ENCODE measurements around the gene TMEM184B.
A peak's percentile ranks its signal among the peaks of the same experiment; 100 is the strongest.

The TMEM184B gene

DNA sequence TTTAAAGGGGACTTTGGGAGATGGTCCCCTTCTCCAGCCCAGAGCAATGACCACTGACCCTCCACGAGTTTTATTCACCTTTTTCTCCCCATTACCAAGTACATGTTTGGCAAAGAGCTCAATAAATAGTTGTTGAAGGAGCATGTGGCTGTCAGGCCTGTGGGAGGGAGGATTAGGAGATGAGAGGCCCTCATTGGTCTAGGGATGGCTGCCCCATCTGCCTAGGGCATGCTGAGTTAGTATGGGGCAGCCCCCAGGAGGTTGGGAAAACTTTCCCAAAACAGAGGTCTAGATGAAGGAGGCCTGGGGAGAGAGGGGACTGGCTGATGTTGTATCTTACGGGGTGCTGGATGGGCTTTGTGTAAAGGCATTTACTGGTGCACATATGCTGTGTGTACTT, 60.4 kb downstream of the TMEM184B start:
- no peak for TF ChIP-seq ZNF274 (IDR thresholded peaks at IDR 0.05; ENCODE audit: low read depth, low read length)
- no peak overlapping the region for H3K4me3 ChIP-seq (ENCODE audit: low read length)

DNA sequence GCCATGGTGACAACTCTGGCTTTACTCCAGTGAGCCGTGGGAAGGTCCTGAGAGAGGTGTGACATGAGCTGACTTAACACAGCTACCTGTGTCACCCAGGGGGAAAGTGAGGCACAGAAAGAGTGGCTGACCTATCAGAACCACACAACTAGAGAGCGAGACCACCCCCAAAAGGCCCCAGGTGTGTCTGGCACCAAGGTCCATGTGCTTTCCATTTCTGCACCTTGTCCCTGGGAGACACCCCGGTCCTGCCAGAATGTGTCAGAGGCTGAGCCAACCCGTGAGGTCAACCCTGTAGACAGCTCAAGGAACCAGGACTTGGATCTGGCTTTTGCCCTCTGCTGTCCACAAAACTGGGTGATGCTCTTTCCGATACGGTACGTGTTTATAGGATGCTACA, 61.3 kb downstream of the TMEM184B start:
- no peak overlapping the region for H3K4me3 ChIP-seq (ENCODE audit: low read length)
- TF ChIP-seq ZNF274 (IDR thresholded peaks at IDR 0.05; ENCODE audit: low read depth, low read length): no peak

DNA sequence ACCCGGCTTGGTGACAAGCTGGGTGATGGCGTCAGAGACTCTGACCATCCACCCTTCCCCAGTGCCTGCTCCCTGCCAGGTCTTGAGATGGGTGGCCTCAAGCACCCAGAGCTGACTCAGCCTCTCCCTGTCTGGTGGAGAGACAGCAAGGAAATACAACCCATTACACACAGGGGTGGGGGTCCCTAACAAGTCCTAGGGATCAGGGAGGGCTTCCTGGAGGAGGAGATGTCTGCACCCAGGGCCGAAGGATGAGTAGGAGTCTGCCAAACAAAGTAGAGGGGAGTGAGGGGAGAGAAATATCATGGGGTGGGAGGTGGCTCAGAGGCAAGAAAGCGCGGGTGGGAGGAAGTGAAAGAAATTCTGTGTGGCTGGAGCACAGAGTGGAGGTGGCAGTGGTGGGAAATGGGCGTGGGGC, 64.2 kb downstream of the TMEM184B start:
- TF ChIP-seq ZNF274 (IDR thresholded peaks at IDR 0.05; ENCODE audit: low read depth, low read length): no peak
- no peak overlapping the region for H3K4me3 ChIP-seq (ENCODE audit: low read length)

DNA sequence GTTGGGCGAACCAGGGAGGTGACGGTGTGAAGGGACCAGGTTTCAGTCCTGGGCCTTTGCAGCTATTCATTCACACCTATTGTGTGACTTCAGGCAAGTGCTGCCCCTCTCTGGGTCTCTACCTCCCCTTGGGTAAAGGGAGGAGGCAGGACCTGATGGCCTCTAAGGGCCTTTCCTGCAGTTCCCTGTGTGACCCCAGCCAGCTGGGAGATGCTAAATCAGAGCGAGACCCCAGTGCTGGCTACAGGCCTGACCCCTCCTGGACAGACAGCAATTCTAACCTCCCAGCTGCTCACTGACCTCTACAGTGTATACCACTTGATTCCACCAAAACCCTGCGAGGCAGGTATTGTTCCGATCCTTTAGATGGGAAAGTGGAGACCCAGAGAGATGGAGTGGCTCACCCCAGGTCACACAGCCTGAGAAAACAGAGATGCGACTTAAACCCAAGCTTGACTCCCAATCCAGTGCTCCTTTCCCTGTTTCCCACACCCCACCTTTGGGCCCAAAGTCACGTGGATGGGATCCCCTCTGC, 64.8 kb downstream of the TMEM184B start:
- no peak for TF ChIP-seq ZNF274 (IDR thresholded peaks at IDR 0.05; ENCODE audit: low read depth, low read length)
- no peak overlapping the region for H3K4me3 ChIP-seq (ENCODE audit: low read length)

DNA sequence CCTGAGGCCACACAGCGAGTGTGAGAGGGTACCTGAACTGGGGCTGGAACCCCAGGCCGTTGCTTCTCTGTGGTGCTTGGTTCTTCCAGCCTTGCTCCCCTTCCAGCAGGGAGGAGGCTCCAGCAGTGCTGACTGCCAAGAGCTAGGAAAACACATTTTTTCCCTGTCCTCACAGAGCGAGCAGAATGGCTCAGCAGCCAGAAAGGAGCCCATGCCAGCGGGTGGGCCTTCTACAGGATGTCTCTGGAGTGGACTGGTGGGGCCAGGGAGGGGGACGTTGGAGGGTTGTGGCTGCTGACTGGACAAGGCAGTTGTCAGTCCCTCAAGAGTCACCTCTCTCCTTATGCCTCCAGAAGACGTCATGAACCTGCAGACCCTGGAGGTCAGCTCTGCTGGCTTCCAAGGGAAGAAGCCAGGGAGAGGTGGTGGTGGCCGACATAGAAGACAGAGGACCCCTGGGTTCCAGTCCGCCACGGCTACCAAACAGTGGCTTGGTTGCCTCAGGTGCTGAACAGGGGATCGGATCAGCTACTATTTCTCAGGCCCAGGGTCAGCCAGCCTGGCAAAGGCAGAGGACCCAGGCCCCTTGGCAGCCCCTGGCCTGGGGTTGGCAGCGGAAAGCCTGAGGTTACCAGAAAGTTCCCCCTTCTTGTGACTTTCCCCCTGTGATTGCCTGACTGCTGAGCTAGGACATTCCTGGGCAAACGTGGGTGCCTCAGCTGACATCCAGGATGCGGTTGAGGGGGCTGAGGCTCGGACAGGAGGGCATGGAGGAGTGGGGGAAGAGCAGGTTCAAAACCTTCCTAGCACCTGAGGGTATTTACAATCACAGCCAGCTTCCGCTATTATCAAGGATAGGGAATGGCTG, 67.3 kb downstream of the TMEM184B start:
- no peak overlapping the region for H3K4me3 ChIP-seq (ENCODE audit: low read length)
- no peak for TF ChIP-seq ZNF274 (IDR thresholded peaks at IDR 0.05; ENCODE audit: low read depth, low read length)

DNA sequence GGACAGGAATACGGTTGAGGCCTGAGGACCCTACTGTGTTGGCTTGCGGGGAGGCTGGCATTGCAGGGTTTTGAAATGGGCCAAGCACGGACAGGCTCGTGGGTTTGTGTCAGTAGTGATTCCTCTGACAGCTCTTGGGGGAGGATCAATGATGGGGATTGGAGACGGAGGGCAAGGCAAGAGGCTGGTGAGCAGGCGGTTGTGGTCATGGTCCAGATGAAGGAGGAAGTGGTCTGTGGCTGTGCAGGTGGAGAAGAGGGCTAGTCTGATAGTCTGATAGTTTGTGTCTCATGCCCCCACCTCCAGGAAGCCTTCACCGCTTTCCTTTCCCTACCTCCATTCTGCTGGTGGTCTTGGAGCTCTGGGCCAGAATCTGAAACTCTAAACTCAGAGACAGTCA, 68.0 kb downstream of the TMEM184B start:
- no peak overlapping the region for H3K4me3 ChIP-seq (ENCODE audit: low read length)
- no peak for TF ChIP-seq ZNF274 (IDR thresholded peaks at IDR 0.05; ENCODE audit: low read depth, low read length)

DNA sequence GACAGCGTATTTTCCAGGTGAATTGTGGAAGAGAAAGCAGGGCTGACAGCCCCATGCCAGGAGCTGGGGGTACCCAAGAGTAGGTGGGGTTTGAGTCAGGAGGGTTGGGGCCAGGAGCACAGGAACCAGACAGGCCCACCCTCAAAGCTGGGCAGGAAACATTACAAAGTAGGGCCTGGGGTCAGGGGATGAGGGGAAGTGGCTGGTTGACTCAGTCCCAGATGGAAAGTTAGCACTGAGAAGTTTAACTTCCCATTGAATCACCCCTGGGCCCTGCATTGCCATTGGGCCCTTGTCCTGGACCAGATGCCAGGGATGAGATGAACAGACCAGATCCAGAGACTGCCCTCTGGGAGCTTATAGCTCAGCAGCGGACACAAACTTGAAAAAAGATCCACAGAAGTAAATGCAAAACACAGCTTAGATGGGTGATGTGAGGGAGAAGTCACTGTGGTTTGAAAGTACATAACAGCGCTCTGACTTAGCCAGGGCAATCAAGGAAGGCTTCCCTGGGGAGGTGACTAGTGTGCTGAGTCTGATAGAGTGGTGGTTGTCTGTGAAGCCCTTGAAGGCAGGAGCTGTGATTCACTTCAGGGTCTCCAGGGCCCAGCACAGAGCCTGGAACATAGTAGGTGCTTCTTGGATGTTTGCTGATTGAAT, 68.8 kb downstream of the TMEM184B start:
- TF ChIP-seq ZNF274 (IDR thresholded peaks at IDR 0.05; ENCODE audit: low read depth, low read length): no peak
- no peak overlapping the region for H3K4me3 ChIP-seq (ENCODE audit: low read length)

DNA sequence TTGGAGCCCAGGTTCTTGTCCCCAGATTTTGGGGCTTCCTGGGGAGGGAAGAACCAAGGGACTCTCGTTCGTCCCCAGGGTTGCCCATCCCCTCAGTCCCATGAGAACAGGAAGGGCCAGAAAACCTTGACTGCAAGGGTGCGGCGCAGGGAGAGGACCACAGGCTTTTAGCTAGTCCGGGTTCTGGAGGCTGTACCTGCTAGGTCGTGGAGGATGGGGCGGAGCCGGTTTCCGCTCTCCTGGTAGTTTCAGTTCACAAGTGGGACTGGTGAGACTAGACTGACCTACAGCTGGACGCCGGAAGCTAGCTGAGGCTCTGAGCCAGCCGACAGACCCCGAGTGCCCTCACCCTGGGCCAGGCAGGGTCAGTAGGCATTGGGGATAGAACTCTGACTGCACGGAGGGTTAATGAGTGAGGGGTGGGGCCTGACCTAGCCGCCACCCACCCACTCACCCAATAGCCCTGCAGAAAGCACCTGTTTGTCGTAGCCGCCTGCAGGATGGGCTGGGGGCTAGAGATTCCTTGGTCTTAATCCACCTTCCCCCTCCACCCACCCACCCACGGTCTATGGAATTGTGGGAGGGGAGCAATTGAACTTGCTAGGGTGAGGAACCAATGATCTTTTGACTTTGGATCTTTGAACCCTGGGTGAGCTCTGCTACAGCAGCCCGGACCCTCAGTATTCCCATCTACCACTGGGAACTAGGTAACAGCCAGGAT, 69.6 kb downstream of the TMEM184B start:
- no peak for TF ChIP-seq ZNF274 (IDR thresholded peaks at IDR 0.05; ENCODE audit: low read depth, low read length)
- H3K4me3 ChIP-seq (ENCODE audit: low read length): peak overlapping the region; percentile 70; the same call in 1 of the 2 replicates

DNA sequence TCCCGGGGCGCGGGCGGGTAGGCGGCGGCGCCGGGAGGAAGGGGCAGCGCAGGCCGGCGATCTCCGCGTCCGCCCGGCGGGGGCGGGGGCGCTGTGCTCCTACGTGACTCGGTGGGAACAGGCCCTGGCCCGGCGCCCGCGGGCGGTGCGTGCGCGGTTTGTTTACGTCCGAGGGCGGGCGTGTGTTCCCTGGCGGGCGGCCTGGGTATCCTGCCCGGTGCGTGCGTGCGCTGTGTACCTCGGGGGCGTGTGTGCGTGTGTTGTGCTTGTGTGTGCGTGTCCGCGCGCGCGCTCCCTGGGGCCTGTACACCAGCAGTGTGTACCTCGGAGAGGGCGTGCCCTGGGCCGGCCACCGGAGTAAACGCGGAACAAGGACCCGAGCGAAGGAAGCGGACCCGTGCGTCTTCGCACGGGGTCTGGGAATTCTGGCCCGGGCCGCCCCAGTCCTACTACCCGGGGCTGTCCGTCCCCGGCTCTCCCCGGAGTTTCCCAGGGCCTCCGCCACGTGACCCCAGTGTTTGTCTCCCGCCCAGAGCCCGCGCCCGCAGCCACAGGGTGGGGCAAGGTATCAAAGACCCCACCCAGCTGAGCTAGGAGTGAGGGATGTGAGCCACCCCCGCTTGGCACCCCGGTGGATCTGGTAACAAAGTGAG, 70.2 kb downstream of the TMEM184B start:
- peak overlapping the region; percentile 70; the same call in 1 of the 2 replicates for H3K4me3 ChIP-seq (ENCODE audit: low read length)
- no peak for TF ChIP-seq ZNF274 (IDR thresholded peaks at IDR 0.05; ENCODE audit: low read depth, low read length)

DNA sequence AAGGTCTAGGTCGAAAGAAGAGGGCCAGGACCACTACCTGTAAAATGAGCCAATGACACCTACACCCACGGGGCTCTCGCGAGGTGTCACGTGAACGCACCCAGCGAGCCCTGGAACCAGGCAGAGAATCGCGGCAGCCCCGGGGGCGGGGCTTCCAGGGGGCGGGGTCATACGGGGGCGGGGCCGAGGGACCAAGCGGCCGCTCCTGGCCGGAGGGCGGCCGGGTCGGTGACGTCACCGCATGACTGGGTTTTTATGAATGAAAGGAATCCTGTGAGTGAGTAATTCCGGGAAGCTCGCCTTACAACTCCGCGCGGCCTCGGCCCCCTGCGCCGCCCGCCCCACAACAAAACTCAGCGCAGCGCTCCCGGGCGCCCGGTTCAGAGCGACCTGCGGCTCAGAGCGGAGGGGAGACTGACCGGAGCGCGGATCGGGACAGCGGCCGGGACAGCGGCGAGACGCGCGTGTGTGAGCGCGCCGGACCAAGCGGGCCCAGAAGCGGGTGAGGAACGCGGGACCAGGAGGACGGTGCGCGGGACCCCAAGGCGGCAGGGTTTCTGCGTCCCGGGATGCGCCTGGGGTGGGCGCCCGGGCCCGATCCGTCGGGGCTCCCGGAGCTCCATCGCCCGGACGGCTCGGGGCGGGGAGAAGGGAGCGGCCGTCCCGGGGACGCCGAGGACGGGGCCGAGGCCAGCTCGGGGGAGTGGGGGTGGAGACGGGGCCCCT, 70.9 kb downstream of the TMEM184B start, which contains the start of gene MAFF:
TSS of gene MAFF (plus strand) at position 284 of the 726 bp plus-strand sequence. CDS start 11,860 bp downstream, outside the sequence.
- H3K4me3 ChIP-seq (ENCODE audit: low read length): peak within 1 kb of the TSS; percentile 70; the same call in 1 of the 2 replicates
- TF ChIP-seq ZNF274 (IDR thresholded peaks at IDR 0.05; ENCODE audit: low read depth, low read length): no peak

DNA sequence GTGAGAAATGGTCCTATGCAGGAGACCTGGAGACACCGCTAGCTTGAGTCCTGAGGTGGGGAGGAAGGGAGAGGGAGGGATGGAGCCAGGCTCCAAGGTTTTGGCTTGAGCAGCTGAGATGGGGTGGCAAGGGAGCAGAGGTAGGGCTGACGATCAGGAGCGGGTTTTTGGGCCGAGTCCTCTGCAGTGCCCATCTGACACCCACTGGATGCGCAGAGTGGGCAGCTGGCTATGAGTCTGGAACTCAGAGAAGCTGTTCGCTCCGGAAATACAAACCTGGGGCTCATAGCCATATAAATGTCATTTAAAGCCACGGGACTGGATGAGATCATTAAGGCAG, 71.5 kb downstream of the TMEM184B start:
- no peak for TF ChIP-seq ZNF274 (IDR thresholded peaks at IDR 0.05; ENCODE audit: low read depth, low read length)
- H3K4me3 ChIP-seq (ENCODE audit: low read length): peak overlapping the region; percentile 20; the same call in 1 of the 2 replicates

DNA sequence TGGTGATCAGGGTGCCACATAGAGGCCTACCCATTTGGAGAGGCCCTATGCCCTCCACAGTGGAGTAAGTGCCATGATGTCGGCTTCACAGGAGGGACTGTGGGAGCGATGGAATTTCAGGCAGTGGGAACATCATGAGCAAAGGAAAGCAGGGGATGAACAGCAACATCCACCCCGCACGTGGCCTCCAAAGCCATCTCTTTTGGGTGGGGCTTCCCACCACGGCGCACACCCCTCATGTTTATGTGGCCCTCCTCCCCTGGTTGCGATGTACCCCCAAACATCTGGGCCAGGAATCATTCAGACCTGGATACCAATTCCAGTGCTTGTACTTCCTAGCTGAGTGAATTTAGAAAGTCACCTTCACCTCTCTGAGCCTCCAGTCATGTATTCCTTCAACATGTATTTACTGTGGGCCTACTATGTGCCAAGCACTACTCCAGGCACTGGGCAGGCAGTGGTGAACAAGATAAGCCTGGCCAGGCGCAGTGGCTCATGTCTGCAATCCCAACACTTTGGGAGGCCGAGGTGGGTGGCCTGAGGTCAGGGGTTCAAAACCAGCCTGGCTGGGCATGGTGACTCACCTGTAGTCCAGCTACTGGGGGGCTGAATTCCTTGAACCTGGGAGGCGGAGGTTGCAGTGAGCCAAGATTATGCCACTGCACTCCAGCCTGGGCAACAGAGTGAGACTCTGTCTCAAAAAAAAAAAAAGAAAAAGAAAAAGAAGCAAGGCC, 72.8 kb downstream of the TMEM184B start:
- no peak for TF ChIP-seq ZNF274 (IDR thresholded peaks at IDR 0.05; ENCODE audit: low read depth, low read length)
- H3K4me3 ChIP-seq (ENCODE audit: low read length): no peak overlapping the region
